Measurements from ENCODE around the gene CRLF1.

CRLF1 gene

GRCh38 chr19:18634612-18635297, 28.2 kb upstream of the CRLF1 start (continued):
- TF ChIP-seq PRDM10 (tag by site-specific recombination; IDR thresholded peaks at IDR 0.05) (peak; percentile 89), ZNF529 (tag by site-specific recombination; IDR thresholded peaks at IDR 0.05; ENCODE audit: insufficient replicate concordance) (no peak), ZNF621 (tag by site-specific recombination; IDR thresholded peaks at IDR 0.05) (no peak), GLI2 (tag by site-specific recombination; IDR thresholded peaks at IDR 0.05; ENCODE audit: borderline replicate concordance, low read depth) (no peak), ZIC2 (tag by site-specific recombination; IDR thresholded peaks at IDR 0.05) (peak; percentile 76), ZNF561 (tag by site-specific recombination; IDR thresholded peaks at IDR 0.05; ENCODE audit: borderline replicate concordance) (no peak), ZBTB48 (tag by site-specific recombination; IDR thresholded peaks at IDR 0.05) (peak; percentile 96), HOXD13 (CRISPR knock-in tag; IDR thresholded peaks at IDR 0.05; ENCODE audit: borderline replicate concordance) (no peak), ZNF10 (tag by site-specific recombination; IDR thresholded peaks at IDR 0.05) (no peak), ZNF707 (tag by site-specific recombination; IDR thresholded peaks at IDR 0.05) (no peak), ZNF624 (tag by site-specific recombination; IDR thresholded peaks at IDR 0.05) (no peak), FEZF1 (tag by site-specific recombination; IDR thresholded peaks at IDR 0.05) (no peak), ZNF394 (tag by site-specific recombination; IDR thresholded peaks at IDR 0.05; ENCODE audit: borderline replicate concordance) (no peak), ZNF521 (tag by site-specific recombination; IDR thresholded peaks at IDR 0.05) (no peak), ZBTB1 (tag by site-specific recombination; IDR thresholded peaks at IDR 0.05) (no peak)
- TF ChIP-seq, protein P1, sequence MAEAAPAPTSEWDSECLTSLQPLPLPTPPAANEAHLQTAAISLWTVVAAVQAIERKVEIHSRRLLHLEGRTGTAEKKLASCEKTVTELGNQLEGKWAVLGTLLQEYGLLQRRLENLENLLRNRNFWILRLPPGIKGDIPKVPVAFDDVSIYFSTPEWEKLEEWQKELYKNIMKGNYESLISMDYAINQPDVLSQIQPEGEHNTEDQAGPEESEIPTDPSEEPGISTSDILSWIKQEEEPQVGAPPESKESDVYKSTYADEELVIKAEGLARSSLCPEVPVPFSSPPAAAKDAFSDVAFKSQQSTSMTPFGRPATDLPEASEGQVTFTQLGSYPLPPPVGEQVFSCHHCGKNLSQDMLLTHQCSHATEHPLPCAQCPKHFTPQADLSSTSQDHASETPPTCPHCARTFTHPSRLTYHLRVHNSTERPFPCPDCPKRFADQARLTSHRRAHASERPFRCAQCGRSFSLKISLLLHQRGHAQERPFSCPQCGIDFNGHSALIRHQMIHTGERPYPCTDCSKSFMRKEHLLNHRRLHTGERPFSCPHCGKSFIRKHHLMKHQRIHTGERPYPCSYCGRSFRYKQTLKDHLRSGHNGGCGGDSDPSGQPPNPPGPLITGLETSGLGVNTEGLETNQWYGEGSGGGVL (tag by site-specific recombination; IDR thresholded peaks at IDR 0.05) = no peak

DNA sequence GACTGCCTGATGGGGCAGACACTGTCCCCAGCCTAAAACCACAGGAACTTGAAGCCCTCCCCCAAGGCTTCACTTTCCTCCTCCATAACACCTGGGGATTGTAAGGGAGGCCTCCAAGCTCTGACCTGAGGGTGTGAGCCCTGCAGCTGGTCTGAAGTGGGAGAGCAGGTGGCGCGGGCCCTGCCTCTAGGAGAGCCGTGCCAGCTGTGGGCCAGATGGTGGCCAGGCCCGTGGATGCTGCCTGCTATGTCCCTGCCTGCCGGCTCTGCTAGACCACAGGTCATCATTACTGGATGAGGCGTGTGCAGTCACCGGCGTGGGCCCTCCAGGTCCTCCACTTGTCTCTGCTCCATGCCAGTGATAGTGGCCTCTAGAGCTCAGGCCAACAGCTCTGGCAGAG, 26.7 kb upstream of the CRLF1 start:
- Histone ChIP-seq H3K9me3 (ENCODE audit: control insufficient read depth, insufficient read depth, low read depth, low read length) (no peaks in the 10 kb centered on the region), H3K4me1 (ENCODE audit: control insufficient read depth, insufficient read depth, low read length) (peaks cover 8% of the 10 kb centered on the region; the same call in 1 of the 2 replicates), H3K36me3 (ENCODE audit: control insufficient read depth in 2 of 2, insufficient read depth in 1 of 2, low read length in 2 of 2) (no peaks in the 10 kb centered on the region), H3K4me3 (ENCODE audit: low read depth, low read length) (no peak overlapping the region), H3K27ac (ENCODE audit: extremely low read depth, low read depth, low read length) (no peak overlapping the region)
- CTCF ChIA-PET = no interaction called here
- TF ChIP-seq ZNF670 (tag by site-specific recombination; IDR thresholded peaks at IDR 0.05; ENCODE audit: low read depth) (no peak), ZSCAN16 (tag by site-specific recombination; IDR thresholded peaks at IDR 0.05) (no peak), ZNF223 (tag by site-specific recombination; IDR thresholded peaks at IDR 0.05) (no peak), ZBTB1 (tag by site-specific recombination; IDR thresholded peaks at IDR 0.05) (no peak), ZNF266 (tag by site-specific recombination; IDR thresholded peaks at IDR 0.05; ENCODE audit: low read depth) (no peak), ZNF133 (tag by site-specific recombination; IDR thresholded peaks at IDR 0.05) (no peak), KLF8 (tag by site-specific recombination; IDR thresholded peaks at IDR 0.05) (no peak), SP3 (tag by site-specific recombination; IDR thresholded peaks at IDR 0.05) (no peak), ZNF350 (tag by site-specific recombination; IDR thresholded peaks at IDR 0.05) (no peak), ZNF791 (tag by site-specific recombination; IDR thresholded peaks at IDR 0.05) (no peak), REPIN1 (tag by site-specific recombination; IDR thresholded peaks at IDR 0.05; ENCODE audit: low read depth) (no peak)
- TF ChIP-seq, protein P2, sequence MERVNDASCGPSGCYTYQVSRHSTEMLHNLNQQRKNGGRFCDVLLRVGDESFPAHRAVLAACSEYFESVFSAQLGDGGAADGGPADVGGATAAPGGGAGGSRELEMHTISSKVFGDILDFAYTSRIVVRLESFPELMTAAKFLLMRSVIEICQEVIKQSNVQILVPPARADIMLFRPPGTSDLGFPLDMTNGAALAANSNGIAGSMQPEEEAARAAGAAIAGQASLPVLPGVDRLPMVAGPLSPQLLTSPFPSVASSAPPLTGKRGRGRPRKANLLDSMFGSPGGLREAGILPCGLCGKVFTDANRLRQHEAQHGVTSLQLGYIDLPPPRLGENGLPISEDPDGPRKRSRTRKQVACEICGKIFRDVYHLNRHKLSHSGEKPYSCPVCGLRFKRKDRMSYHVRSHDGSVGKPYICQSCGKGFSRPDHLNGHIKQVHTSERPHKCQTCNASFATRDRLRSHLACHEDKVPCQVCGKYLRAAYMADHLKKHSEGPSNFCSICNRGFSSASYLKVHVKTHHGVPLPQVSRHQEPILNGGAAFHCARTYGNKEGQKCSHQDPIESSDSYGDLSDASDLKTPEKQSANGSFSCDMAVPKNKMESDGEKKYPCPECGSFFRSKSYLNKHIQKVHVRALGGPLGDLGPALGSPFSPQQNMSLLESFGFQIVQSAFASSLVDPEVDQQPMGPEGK (tag by site-specific recombination; IDR thresholded peaks at IDR 0.05) = no peak
- POLR2A ChIA-PET = no interaction called here
